ENCODE measurements around the gene FBXW9. TPM values are rescaled to one million over a fixed set of nuclear protein-coding genes. Genes with fewer than 3 reads are reported as not detected.
"Not testable (repeated sequence)": the region's sequence is repeated elsewhere in the genome, so short reads cannot be mapped to it uniquely, and the experiment has no call there.

The FBXW9 gene
- total and polyA plus RNA-seq, 5 donors = 1.2 to 2.1 (median 1.9) TPM

DNA sequence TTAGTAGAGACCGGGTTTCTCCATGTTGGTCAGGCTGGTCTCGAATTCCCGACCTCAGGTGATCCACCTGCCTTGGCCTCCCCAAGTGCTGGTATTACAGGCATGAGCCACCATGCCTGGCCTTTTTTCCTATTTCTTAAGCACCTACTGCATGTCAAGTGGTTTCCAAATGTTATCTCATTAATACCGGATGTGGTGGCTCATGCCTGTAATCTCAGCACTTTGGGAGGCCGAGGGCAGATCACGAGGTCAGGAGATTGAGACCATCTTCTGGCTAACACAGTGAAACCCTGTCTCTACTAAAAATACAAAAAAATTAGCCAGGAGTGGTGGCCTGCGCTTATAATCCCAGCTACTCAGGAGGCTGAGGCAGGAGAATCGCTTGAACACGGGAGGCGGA is 29.2 kb upstream of the FBXW9 start:
- intact Hi-C loops (cut with DNase I); DNase-seq; ATAC-seq; H3K27me3 ChIP-seq (ENCODE audit: control insufficient read depth, insufficient read depth); H3K4me1 ChIP-seq (ENCODE audit: control insufficient read depth, insufficient read depth, low read length); H3K9me3 ChIP-seq (ENCODE audit: control insufficient read depth, low read length); H3K4me3 ChIP-seq (ENCODE audit: low read length); H3K27ac ChIP-seq (ENCODE audit: low read length): not testable (repeated sequence)
- 87% methylated on average over 10 of the region's 10 CpGs for WGBS

DNA sequence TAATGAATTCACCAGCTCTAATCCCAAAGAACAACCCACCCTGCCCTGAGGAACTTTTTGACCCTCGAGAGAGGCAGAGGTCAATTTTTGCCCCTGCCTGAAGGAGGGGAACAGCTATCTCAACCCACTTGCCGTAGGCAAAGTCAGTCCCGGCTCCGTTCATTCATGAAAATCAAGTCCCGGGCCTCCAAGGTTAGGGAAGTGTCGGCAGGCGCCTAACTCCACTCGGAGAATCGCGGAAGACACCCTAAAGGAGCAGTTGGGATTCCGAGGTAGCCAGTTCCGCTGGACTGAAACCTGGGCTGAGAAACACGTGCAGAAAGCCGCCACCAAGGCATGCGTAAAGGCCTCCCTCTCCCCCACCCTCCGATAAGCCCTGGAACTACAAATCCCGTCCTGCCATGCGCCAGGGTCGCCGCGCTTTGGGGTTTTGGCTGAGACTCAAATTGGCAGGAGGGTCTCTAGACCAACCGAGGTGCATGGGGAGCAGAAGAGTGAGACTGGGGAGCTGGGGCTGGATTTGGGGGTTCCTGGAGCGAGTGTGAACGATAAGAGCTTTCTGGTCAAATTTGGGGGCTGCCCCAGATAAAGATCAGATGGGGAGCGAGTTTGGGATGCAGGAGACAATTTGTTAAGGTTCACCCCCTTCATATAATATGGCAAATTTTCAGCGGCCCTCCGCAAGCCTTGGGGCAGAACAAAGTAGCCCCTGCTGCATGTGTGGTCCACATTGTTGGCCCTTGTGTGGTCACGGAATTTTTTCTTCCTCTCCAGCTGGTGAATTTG is 27.4 kb upstream of the FBXW9 start, which contains the start of gene TNPO2:
Gene TNPO2, minus strand, starts transcription at position 292 of the 786 bp plus-strand sequence. CDS start 2,955 bp downstream, outside the sequence.
- DNase-seq (peak; percentile 64 to 81 (median 78)), ATAC-seq (peak; percentile 56 to 58)
- no peaks in the 10 kb centered on the region for H3K27me3 ChIP-seq (ENCODE audit: control insufficient read depth, insufficient read depth)
- peak within 1 kb of the TSS; percentile 84 for H3K27ac ChIP-seq (ENCODE audit: low read length)
- H3K9me3 ChIP-seq (ENCODE audit: control insufficient read depth, low read length) = no peaks in the 10 kb centered on the region
- WGBS = 4% methylated on average over 28 of the region's 28 CpGs
- H3K4me1 ChIP-seq (ENCODE audit: control insufficient read depth, insufficient read depth, low read length) = no peaks in the 10 kb centered on the region
- intact Hi-C loops (cut with DNase I) = no loop called here
- peak within 1 kb of the TSS; percentile 51 for H3K4me3 ChIP-seq (ENCODE audit: low read length)

DNA sequence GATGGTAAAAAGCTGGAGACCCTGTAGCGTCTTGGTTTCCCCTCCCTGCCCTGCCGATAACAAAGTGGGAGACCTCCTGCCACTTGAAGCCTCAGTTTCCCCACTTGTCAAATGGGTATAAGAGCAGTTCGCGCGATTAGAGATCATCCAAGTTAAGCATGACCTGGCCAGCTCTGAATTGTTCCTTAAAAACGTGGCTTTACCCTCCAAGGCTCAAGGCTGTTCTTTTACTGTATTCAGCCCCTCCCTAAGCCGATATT is 26.9 kb upstream of the FBXW9 start:
- Histone ChIP-seq H3K27me3 (ENCODE audit: control insufficient read depth, insufficient read depth) (no peaks in the 10 kb centered on the region), H3K4me1 (ENCODE audit: control insufficient read depth, insufficient read depth, low read length) (no peaks in the 10 kb centered on the region), H3K4me3 (ENCODE audit: low read length) (peak overlapping the region; percentile 51), H3K9me3 (ENCODE audit: control insufficient read depth, low read length) (no peaks in the 10 kb centered on the region), H3K27ac (ENCODE audit: low read length) (peak overlapping the region; percentile 52)
- WGBS = 2% methylated on average over 7 of the region's 7 CpGs
- DNase-seq (no peak), ATAC-seq (no peak)
- intact Hi-C loops (cut with DNase I) = no loop called here

DNA sequence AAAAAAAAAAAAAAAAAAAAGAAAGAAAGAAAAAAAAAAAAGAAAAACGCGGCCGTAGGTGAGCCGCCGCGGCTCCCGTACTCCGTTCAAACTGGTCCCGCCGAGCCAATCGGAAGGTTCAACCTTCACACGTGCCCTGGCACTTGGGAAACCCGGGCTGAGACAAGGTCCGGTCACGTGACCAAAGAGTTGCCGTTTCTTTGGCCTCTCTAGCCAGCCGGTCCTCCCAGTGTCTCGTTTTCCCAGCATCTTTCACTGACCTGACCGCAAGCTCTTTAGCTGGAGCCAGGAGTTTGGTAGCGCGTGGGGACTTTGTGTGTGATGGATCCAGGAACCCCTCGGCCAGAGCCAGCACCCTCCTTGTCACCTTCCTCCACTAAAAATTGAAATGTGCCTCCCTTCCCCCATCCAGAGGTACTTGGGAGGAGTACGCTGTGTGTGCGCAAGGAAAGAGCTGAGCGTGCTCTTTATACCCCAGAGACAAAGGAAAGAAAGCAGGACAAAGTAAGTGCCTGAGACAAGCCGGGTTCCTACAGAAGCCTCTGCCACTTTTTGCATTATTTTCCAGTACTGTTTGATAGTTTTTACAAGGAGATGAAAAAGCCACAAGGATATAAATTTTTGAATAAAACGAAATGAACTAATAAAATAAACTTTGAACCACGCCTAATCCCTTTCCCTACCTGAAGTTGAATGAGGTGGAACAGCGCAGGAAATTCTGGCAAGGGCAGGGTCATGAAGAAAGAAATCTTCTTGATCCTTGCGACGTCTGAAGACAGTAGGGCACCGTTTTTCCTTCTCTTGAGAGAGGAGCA is 26.3 kb upstream of the FBXW9 start:
- intact Hi-C loops (cut with DNase I) = no loop called here
- no peaks in the 10 kb centered on the region for H3K4me1 ChIP-seq (ENCODE audit: control insufficient read depth, insufficient read depth, low read length)
- ATAC-seq (peak; percentile 92 to 93), DNase-seq (peak; percentile 98 to 99 (median 98))
- no peaks in the 10 kb centered on the region for H3K27me3 ChIP-seq (ENCODE audit: control insufficient read depth, insufficient read depth)
- no peaks in the 10 kb centered on the region for H3K9me3 ChIP-seq (ENCODE audit: control insufficient read depth, low read length)
- WGBS = 1% methylated on average over 32 of the region's 32 CpGs
- H3K4me3 ChIP-seq (ENCODE audit: low read length) = peak overlapping the region; percentile 99
- peak overlapping the region; percentile 84 for H3K27ac ChIP-seq (ENCODE audit: low read length)

DNA sequence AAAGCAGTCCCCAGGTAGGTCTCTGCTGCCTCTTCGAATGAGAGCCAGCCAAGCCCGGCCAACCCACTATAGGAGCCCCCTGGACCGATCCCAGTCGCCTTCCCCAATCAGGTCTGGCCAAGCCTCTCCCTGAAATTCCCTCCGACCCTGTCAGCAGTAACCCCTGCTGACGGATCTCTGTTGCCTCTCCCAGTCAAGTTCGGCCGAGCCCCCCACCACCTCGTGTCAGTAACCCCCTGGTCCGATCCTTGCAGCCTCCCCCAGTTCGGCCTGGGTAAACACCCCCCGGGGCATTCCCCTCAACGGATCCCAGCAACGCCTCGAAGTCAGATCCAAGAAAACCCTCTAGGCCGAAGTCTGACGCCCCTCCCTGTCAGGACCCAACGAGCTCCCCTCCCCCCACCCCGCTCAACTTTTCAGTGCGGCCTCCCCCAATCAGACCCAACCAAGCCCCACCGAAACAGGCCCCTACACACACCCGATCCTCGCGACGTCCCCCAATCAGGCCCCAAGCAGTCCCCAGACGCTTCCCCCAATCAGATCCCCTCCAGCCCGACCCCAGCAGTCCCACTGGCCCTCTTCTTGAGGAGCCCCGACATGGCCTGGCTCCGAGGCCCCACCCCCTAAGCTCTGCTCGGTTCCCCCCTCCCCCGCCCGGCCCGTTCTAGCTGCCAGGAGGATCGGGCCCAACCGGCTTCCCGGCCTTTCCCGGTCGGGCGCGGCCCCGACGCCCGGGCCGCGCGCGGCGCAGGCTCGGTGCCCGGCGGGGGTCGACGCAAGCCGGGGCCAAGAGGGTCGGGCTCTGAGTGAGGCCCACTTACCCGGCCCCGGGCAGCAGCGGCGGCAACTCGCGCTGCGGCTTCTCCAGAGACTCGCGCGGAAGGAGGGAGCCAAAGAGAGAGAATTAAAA is 25.5 kb upstream of the FBXW9 start:
- Histone ChIP-seq H3K4me3 (ENCODE audit: low read length) (peak overlapping the region; percentile 99), H3K27me3 (ENCODE audit: control insufficient read depth, insufficient read depth) (no peaks in the 10 kb centered on the region), H3K27ac (ENCODE audit: low read length) (peak overlapping the region; percentile 97), H3K9me3 (ENCODE audit: control insufficient read depth, low read length) (no peaks in the 10 kb centered on the region), H3K4me1 (ENCODE audit: control insufficient read depth, insufficient read depth, low read length) (no peaks in the 10 kb centered on the region)
- peak; percentile 78 to 90 (median 88) for DNase-seq
- peak; percentile 44 to 65 for ATAC-seq
- WGBS = under 1% methylated on average over 65 of the region's 65 CpGs
- intact Hi-C loops (cut with DNase I) = no loop called here

DNA sequence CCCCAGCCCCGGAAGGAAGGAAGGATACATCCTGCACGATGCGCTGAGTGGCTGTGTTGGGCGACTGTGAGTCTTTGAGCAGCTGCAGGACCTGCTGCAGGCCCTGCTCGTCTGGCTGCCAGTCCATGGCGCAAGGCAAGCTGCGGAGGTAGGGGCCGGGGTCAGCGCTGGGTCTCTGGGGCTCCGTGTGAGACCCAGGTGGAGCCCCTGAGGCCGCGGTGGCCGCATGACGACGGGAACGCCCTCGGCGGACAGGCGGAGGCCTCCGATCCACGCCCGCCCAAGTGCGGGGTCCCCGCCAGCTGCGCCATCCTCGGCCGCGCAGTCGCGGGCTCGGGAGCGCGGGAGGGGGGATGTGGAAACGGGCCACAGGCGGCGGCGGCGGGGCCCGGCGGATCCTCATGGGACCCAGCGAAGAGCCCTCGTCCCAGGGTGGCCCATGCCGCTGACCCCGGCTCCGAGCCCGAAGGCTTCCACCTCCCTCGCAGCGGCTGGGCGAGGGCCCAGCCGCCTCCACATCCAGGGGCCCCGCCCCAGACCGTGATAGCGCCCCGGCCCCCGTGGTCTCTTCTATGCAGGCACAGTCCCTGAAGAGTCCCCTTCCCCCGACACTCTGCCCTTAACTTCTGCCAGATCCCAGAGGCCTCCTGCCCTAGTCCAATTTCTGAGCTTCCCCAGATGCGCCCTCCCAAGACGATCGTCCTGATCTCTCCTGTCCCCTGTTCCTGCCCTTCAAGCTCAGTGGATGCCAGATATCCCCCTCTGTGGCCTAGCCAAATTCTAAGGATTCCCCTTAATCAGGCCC is 24.6 kb upstream of the FBXW9 start:
- Histone ChIP-seq H3K4me3 (ENCODE audit: low read length) (peak overlapping the region; percentile 99), H3K4me1 (ENCODE audit: control insufficient read depth, insufficient read depth, low read length) (no peaks in the 10 kb centered on the region), H3K9me3 (ENCODE audit: control insufficient read depth, low read length) (no peaks in the 10 kb centered on the region), H3K27me3 (ENCODE audit: control insufficient read depth, insufficient read depth) (no peaks in the 10 kb centered on the region), H3K27ac (ENCODE audit: low read length) (peak overlapping the region; percentile 97)
- intact Hi-C loops (cut with DNase I) = no loop called here
- peak; percentile 32 to 44 for ATAC-seq
- DNase-seq = peak; percentile 51 to 82 (median 78)
- WGBS = 2% methylated on average over 59 of the region's 59 CpGs

DNA sequence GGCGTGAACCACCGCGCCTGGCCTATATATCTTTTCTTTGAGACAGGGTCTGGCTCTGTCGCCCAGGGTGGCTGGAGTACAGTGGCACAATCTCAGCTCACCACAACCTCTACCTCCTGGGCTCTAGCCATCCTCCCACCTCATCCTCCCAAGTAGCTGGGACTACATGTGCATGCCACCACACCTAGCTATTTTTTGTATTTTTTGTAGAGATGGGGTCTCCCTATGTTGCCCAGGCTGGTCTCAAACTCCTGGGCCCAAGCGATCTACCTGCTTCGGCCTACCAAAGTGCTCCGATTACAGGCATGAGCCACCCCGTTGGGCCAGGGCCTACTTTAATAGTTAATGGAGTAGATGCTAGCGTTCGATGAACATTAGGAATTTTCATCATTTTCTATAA is 23.9 kb upstream of the FBXW9 start:
- DNase-seq (no peak), ATAC-seq (no peak)
- H3K27ac ChIP-seq (ENCODE audit: low read length) = no peak overlapping the region
- 77% methylated on average over 10 of the region's 10 CpGs for WGBS
- intact Hi-C loops (cut with DNase I) = no loop called here
- H3K9me3 ChIP-seq (ENCODE audit: control insufficient read depth, low read length) = no peaks in the 10 kb centered on the region
- H3K4me1 ChIP-seq (ENCODE audit: control insufficient read depth, insufficient read depth, low read length) = no peaks in the 10 kb centered on the region
- H3K27me3 ChIP-seq (ENCODE audit: control insufficient read depth, insufficient read depth) = no peaks in the 10 kb centered on the region
- H3K4me3 ChIP-seq (ENCODE audit: low read length) = peak overlapping the region; percentile 99

DNA sequence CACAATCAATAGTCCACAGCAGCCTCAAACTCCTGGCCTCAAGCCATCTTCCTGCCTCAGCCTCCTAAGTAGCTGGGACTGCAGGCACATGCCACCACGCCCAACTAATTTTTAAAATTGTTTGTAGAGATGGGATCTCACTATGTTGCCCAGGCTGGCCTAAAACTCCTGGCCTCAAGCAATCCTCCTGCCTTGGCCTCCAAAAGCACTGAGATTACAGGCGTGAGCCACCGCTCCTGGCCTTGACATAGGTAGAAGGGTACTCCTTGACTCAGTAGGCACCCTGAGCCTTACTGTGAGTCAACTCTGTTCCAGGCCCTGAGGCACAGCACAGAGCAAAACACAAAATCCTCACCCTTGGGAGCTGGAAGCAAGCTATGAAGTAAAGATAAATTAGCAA is 19.5 kb upstream of the FBXW9 start:
- H3K9me3 ChIP-seq (ENCODE audit: control insufficient read depth, low read length) = no peaks in the 10 kb centered on the region
- intact Hi-C loops (cut with DNase I) = no loop called here
- ATAC-seq (no peak), DNase-seq (no peak)
- no peaks in the 10 kb centered on the region for H3K4me1 ChIP-seq (ENCODE audit: control insufficient read depth, insufficient read depth, low read length)
- WGBS = 94% methylated on average over 3 of the region's 3 CpGs
- no peaks in the 10 kb centered on the region for H3K27me3 ChIP-seq (ENCODE audit: control insufficient read depth, insufficient read depth)
- H3K4me3 ChIP-seq (ENCODE audit: low read length) = no peak overlapping the region
- H3K27ac ChIP-seq (ENCODE audit: low read length) = no peak overlapping the region

DNA sequence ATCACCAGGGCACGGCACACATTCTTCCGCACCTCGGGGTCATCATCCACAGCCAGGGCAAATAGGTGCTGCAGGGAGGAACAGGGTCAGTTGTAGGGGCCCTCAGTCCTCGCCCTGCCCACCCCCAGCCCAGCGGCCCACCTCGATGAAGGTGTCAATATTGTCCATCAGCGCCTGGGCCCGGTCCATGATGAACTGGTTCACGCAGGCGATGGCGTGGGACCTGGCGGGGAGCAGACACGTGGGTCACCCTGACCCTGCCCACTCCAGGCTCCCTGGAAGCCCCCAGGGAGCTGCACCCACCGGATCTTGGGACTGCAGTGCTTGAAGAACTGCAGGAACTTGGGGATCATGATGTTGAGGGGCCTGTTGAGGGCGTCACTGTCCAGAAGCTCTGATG is 18.7 kb upstream of the FBXW9 start:
- Histone ChIP-seq H3K27me3 (ENCODE audit: control insufficient read depth, insufficient read depth) (no peaks in the 10 kb centered on the region), H3K4me3 (ENCODE audit: low read length) (no peak overlapping the region), H3K27ac (ENCODE audit: low read length) (no peak overlapping the region), H3K4me1 (ENCODE audit: control insufficient read depth, insufficient read depth, low read length) (no peaks in the 10 kb centered on the region), H3K9me3 (ENCODE audit: control insufficient read depth, low read length) (no peaks in the 10 kb centered on the region)
- ATAC-seq = no peak
- intact Hi-C loops (cut with DNase I) = no loop called here
- no peak for DNase-seq
- WGBS = 90% methylated on average over 15 of the region's 15 CpGs

DNA sequence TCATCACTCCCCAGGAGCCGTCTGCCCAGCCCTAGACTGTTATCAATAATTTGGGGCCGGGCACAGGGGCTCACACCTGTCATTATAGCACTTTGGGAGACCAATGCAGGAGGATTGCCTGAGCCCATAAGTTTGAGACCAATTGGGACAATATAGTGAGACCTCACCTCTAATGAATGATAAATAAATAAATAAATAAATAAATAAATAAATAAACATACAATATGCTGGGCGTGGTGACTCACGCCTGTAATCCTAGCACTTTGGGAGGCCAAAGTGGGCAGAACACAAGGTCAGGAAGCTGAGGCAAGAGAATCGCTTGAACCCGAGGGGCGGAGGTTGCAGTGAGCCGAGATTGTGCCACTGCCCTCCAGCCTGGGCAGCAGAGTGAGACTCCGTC is 16.9 kb upstream of the FBXW9 start:
- intact Hi-C loops (cut with DNase I); H3K4me3 ChIP-seq (ENCODE audit: low read length); DNase-seq; H3K4me1 ChIP-seq (ENCODE audit: control insufficient read depth, insufficient read depth, low read length); H3K9me3 ChIP-seq (ENCODE audit: control insufficient read depth, low read length); ATAC-seq; H3K27ac ChIP-seq (ENCODE audit: low read length); H3K27me3 ChIP-seq (ENCODE audit: control insufficient read depth, insufficient read depth): not testable (repeated sequence)
- 91% methylated on average over 9 of the region's 9 CpGs for WGBS

All from right cardiac atrium (tissue), 5 donors.